Measurements from ENCODE around the gene OAT. TPM values are rescaled to one million over a fixed set of nuclear protein-coding genes. Genes with fewer than 3 reads are reported as not detected.

The OAT gene
- total RNA-seq, 4 donors from 2014 or later: 63.5 to 98.1 (median 92.1) TPM

- intact Hi-C loops (cut with DNase I; ENCODE audit: low total_unique reads): loop anchor here (10.0 kb wide), 1 partner anchor 792 kb away; no protein-coding TSS in a partner anchor
- TF ChIP-seq CTCF (IDR thresholded peaks at IDR 0.05): no peak
- no peak for TF ChIP-seq POLR2A (IDR thresholded peaks at IDR 0.05)
These were observed 41.6 kb downstream of the OAT start for GRCh38 chr10:124377101-124377500.

GRCh38 chr10:124376411-124376810 is 42.3 kb downstream of the OAT start:
- 89% methylated on average over 9 of the region's 9 CpGs for WGBS, 2 donors
- H3K4me3 ChIP-seq (ENCODE audit: low read depth, poor library complexity, severe bottlenecking): no peak overlapping the region
- DNase-seq (ENCODE audit: low spot score in 2 of 2): no peak
- TF ChIP-seq CTCF (IDR thresholded peaks at IDR 0.05): no peak
- TF ChIP-seq POLR2A (IDR thresholded peaks at IDR 0.05): no peak
- intact Hi-C loops (cut with DNase I; ENCODE audit: low total_unique reads): loop anchor here (10.0 kb wide), 1 partner anchor 792 kb away; no protein-coding TSS in a partner anchor

More at GRCh38 chr10:124377101-124377500, 41.6 kb downstream of the OAT start:
- no peak overlapping the region for H3K4me3 ChIP-seq (ENCODE audit: low read depth, poor library complexity, severe bottlenecking)
- no peak for DNase-seq (ENCODE audit: low spot score in 2 of 2)
- 93 to 94% methylated on average over 8 of the region's 8 CpGs for WGBS, 2 donors

- WGBS, 2 donors: 94 to 98% methylated on average over 10 to 11 of the region's 11 CpGs
- intact Hi-C loops (cut with DNase I; ENCODE audit: low total_unique reads): loop anchor here (10.0 kb wide), 1 partner anchor 791 kb away; no protein-coding TSS in a partner anchor
- DNase-seq (ENCODE audit: low spot score in 2 of 2): no peak
- no peak for TF ChIP-seq POLR2A (IDR thresholded peaks at IDR 0.05)
- no peak for TF ChIP-seq CTCF (IDR thresholded peaks at IDR 0.05)
- H3K4me3 ChIP-seq (ENCODE audit: low read depth, poor library complexity, severe bottlenecking): no peak overlapping the region
These were observed 43.0 kb downstream of the OAT start for GRCh38 chr10:124375691-124376090.

- H3K4me3 ChIP-seq (ENCODE audit: low read depth, poor library complexity, severe bottlenecking): no peak overlapping the region
- DNase-seq (ENCODE audit: low spot score in 2 of 2): no peak
- TF ChIP-seq POLR2A (IDR thresholded peaks at IDR 0.05) (no peak), CTCF (IDR thresholded peaks at IDR 0.05) (no peak)
- 83 to 93% methylated on average over 4 to 5 of the region's 5 CpGs for WGBS, 2 donors
- intact Hi-C loops (cut with DNase I; ENCODE audit: low total_unique reads): loop anchor here (10.0 kb wide), 1 partner anchor 790 kb away; no protein-coding TSS in a partner anchor
These were observed 43.4 kb downstream of the OAT start for GRCh38 chr10:124375353-124375614.

GRCh38 chr10:124374535-124375352 is 44.0 kb downstream of the OAT start:
- DNase-seq (ENCODE audit: low spot score in 2 of 2): no peak
- 87 to 90% methylated on average over 14 of the region's 14 CpGs for WGBS, 2 donors
- no peak for TF ChIP-seq POLR2A (IDR thresholded peaks at IDR 0.05)
- TF ChIP-seq CTCF (IDR thresholded peaks at IDR 0.05): no peak
- no peak overlapping the region for H3K4me3 ChIP-seq (ENCODE audit: low read depth, poor library complexity, severe bottlenecking)
- intact Hi-C loops (cut with DNase I; ENCODE audit: low total_unique reads): loop anchor here (10.0 kb wide), 1 partner anchor 790 kb away; no protein-coding TSS in a partner anchor
